Panc1 (cell line): Measurements from ENCODE around the gene FAM174C. TPM values are rescaled to one million over a fixed set of nuclear protein-coding genes. Genes with fewer than 3 reads are reported as not detected.
A peak's percentile ranks its signal among the peaks of the same experiment; 100 is the strongest.

ENCODE experiments used
- ATAC-seq: fragments of 200-7000 bp; cut with Tn5 transposase; 2 replicates; pipeline ENCODE4 v1.9.1; 2020; ENCODE audit warnings: mild to moderate bottlenecking, moderate library complexity
- BruUV-seq: library from RNA; stranded (reverse); fragments of 400-500 nt; replicated peaks from 2 replicates; lab custom pipeline; 2021; lab: Mats Ljungman, UMichigan
- CTCF ChIA-PET: fragments of 300-600 bp; sonication (Branson Sonifier 250); formaldehyde crosslinking; loops from one replicate; lab custom pipeline; 2022; ENCODE audit warnings: antibody characterized with exemption; lab: Charles Lee
- POLR2A ChIA-PET: fragments of 300-600 bp; sonication (Branson Sonifier 250); formaldehyde crosslinking; loops from one replicate; lab custom pipeline; 2022; ENCODE audit warnings: antibody characterized with exemption; lab: Charles Lee
- DNase-seq: peaks from one replicate; pipeline ENCODE4 v3.0.0-alpha.2; 2010; ENCODE audit warnings: low read depth, low spot score
- H3K27ac ChIP-seq: 2 replicates; pipeline ENCODE4 v1.5.1; 2011; ENCODE audit warnings: mild to moderate bottlenecking, low read length, inconsistent platforms
- H3K27me3 ChIP-seq: fragments of 200-500 bp; sonication (Bioruptor generic); 2 replicates; pipeline ENCODE4 v1.6.0; 2014; ENCODE audit warnings: low read length, inconsistent platforms; ENCODE audit not compliant: control insufficient read depth, insufficient read depth
- H3K36me3 ChIP-seq: fragments of 200-500 bp; sonication (Bioruptor generic); 2 replicates; pipeline ENCODE4 v1.5.1; 2014; ENCODE audit warnings: inconsistent platforms, mild to moderate bottlenecking, low read length, moderate library complexity; ENCODE audit not compliant: control insufficient read depth, insufficient read depth
- H3K4me1 ChIP-seq: 2 replicates; pipeline ENCODE4 v1.5.1; 2011; ENCODE audit warnings: inconsistent platforms, mild to moderate bottlenecking, low read length, moderate library complexity; ENCODE audit not compliant: control insufficient read depth, insufficient read depth
- H3K4me3 ChIP-seq, 2 experiments: 2 replicates each; pipeline ENCODE4 v1.5.1; 2011 to 2012; ENCODE audit warnings: low read depth in 2 of 2, low read length in 2 of 2, mild to moderate bottlenecking in 2 of 2, inconsistent platforms in 1 of 2, moderate library complexity in 1 of 2
- H3K9me3 ChIP-seq: fragments of 200-500 bp; sonication (Bioruptor generic); 2 replicates; pipeline ENCODE4 v1.5.1; 2014; ENCODE audit warnings: low read depth, mild to moderate bottlenecking, inconsistent platforms, low read length, moderate library complexity; ENCODE audit not compliant: control insufficient read depth, insufficient read depth
- POLR2AphosphoS5 ChIP-seq: IDR thresholded peaks from 2 replicates; pipeline ENCODE4 v1.6.1; 2012; ENCODE audit warnings: mild to moderate bottlenecking, low read depth, low read length, moderate library complexity
- SIN3A ChIP-seq: IDR thresholded peaks from 2 replicates; pipeline ENCODE4 v1.6.1; 2012; ENCODE audit warnings: low read depth, mild to moderate bottlenecking, low read length, moderate library complexity, borderline replicate concordance; ENCODE audit not compliant: insufficient read depth
- TCF7L2 ChIP-seq: IDR thresholded peaks from 2 replicates; pipeline ENCODE4 v1.6.1; 2011; ENCODE audit warnings: mild to moderate bottlenecking, low read depth, low read length, inconsistent platforms
- in situ Hi-C: cut with HindIII; loops from 2 replicates; pipeline ENCODE4 v1.10.0; 2016; ENCODE audit warnings: low sequenced_read_pairs, low pct_unique_long_range_greater_than_20kb
- intact Hi-C: fragments of 100-400 bp; cut with micrococcal nuclease; formaldehyde crosslinking; loops from one replicate; pipeline ENCODE4 v1.10.0; 2022; ENCODE audit not compliant: unreplicated experiment
- total RNA-seq: library from RNA; stranded (reverse); gene quantifications from one replicate; pipeline ENCODE4 v1.2.1, GENCODE V29; 2021; ENCODE audit not compliant: unreplicated experiment
- TF ChIP-seq, protein P1 (sequence below): fragments of 450-650 bp; IDR thresholded peaks from 2 replicates; pipeline ENCODE4 v1.5.1; 2017; ENCODE audit warnings: mild to moderate bottlenecking
- TF ChIP-seq, protein P2 (sequence below), 2 experiments: IDR thresholded peaks; 2 replicates each; pipeline ENCODE4 v1.6.1; 2011 to 2012; ENCODE audit warnings: low read depth in 2 of 2, control low read depth in 1 of 2, low read length in 1 of 2, mild to moderate bottlenecking in 1 of 2, moderate library complexity in 1 of 2; ENCODE audit not compliant: insufficient read depth in 1 of 2

FAM174C gene
- total RNA-seq, 1 experiment from 2014 or later: 133 TPM

DNA sequence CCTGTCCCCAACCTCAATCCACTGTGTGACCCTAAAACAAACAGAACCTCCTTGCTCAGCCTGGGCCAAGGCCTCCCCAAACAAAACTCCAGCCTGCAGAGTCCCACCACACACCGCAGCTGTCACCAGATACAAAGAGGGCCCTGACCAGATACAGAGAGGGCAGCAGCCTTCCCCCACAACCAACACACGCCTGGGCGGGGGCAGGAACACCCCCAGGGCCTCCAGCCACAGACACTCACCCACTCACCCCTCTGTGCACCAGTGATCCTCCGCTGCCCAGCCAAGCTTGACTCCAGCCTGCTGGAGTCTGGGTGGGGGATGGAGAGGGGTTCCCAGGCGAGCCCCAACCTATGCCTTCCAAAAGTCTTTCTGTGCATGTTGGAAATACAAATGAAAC lies 12.1 kb upstream of the FAM174C start:
- intact Hi-C loops: no loop called here
- no peak for DNase-seq
- Histone ChIP-seq H3K4me3 (no peak overlapping the region), H3K4me1 (peaks cover 52% of the 10 kb centered on the region), H3K9me3 (no peaks in the 10 kb centered on the region), H3K36me3 (no peaks in the 10 kb centered on the region; the same call in 1 of the 2 replicates), H3K27me3 (no peaks in the 10 kb centered on the region), H3K27ac (peak overlapping the region; percentile 95)
- in situ Hi-C loops: no loop called here
- TF ChIP-seq TCF7L2 (no peak), SIN3A (no peak), POLR2AphosphoS5 (no peak)
- TF ChIP-seq, protein P1, sequence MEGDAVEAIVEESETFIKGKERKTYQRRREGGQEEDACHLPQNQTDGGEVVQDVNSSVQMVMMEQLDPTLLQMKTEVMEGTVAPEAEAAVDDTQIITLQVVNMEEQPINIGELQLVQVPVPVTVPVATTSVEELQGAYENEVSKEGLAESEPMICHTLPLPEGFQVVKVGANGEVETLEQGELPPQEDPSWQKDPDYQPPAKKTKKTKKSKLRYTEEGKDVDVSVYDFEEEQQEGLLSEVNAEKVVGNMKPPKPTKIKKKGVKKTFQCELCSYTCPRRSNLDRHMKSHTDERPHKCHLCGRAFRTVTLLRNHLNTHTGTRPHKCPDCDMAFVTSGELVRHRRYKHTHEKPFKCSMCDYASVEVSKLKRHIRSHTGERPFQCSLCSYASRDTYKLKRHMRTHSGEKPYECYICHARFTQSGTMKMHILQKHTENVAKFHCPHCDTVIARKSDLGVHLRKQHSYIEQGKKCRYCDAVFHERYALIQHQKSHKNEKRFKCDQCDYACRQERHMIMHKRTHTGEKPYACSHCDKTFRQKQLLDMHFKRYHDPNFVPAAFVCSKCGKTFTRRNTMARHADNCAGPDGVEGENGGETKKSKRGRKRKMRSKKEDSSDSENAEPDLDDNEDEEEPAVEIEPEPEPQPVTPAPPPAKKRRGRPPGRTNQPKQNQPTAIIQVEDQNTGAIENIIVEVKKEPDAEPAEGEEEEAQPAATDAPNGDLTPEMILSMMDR: no peak
- TF ChIP-seq, protein P2, sequence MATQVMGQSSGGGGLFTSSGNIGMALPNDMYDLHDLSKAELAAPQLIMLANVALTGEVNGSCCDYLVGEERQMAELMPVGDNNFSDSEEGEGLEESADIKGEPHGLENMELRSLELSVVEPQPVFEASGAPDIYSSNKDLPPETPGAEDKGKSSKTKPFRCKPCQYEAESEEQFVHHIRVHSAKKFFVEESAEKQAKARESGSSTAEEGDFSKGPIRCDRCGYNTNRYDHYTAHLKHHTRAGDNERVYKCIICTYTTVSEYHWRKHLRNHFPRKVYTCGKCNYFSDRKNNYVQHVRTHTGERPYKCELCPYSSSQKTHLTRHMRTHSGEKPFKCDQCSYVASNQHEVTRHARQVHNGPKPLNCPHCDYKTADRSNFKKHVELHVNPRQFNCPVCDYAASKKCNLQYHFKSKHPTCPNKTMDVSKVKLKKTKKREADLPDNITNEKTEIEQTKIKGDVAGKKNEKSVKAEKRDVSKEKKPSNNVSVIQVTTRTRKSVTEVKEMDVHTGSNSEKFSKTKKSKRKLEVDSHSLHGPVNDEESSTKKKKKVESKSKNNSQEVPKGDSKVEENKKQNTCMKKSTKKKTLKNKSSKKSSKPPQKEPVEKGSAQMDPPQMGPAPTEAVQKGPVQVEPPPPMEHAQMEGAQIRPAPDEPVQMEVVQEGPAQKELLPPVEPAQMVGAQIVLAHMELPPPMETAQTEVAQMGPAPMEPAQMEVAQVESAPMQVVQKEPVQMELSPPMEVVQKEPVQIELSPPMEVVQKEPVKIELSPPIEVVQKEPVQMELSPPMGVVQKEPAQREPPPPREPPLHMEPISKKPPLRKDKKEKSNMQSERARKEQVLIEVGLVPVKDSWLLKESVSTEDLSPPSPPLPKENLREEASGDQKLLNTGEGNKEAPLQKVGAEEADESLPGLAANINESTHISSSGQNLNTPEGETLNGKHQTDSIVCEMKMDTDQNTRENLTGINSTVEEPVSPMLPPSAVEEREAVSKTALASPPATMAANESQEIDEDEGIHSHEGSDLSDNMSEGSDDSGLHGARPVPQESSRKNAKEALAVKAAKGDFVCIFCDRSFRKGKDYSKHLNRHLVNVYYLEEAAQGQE (IDR thresholded peaks at IDR 0.05; ENCODE audit: insufficient read depth in 1 of 2, low read depth in 2 of 2, low read length in 1 of 2): no peak
- BruUV-seq: no TSS peak
- POLR2A ChIA-PET: no interaction called here
- CTCF ChIA-PET: no interaction called here
- ATAC-seq: no peak

GRCh38 chr19:1264801-1265614 lies 10.3 kb upstream of the FAM174C start:
- H3K4me1 ChIP-seq: peaks cover 42% of the 10 kb centered on the region
- no peaks in the 10 kb centered on the region for H3K27me3 ChIP-seq
- no peak for TF ChIP-seq TCF7L2
- TF ChIP-seq POLR2AphosphoS5: peak; percentile 38; the same call in 1 of the 2 replicates
- peak overlapping the region; percentile 74 for H3K27ac ChIP-seq
- POLR2A ChIA-PET: no interaction called here
- no peak for DNase-seq
- intact Hi-C loops (no loop called here), in situ Hi-C loops (no loop called here)
- CTCF ChIA-PET: interaction anchor here (2.0 kb wide), 1 partner anchor 20 kb away, joined by 46 read pairs; no protein-coding TSS in a partner anchor
- no TSS peak for BruUV-seq
- no peaks in the 10 kb centered on the region; the same call in 1 of the 2 replicates for H3K36me3 ChIP-seq
- no peaks in the 10 kb centered on the region for H3K9me3 ChIP-seq
- peak; percentile 28 for ATAC-seq
- H3K4me3 ChIP-seq: no peak overlapping the region
